Suprapubic skin (tissue), 3 donors: ENCODE data around the gene TGM6.

ENCODE experiments used
- CTCF ChIP-seq, 2 donors: fragments of 200-600 bp in 1 of 2; fragments of 450-650 bp in 1 of 2; sonication (generic) in 1 of 2; IDR thresholded peaks; one replicate each; pipeline ENCODE4 v1.5.1; 2016 to 2019; ENCODE audit warnings: antibody characterized with exemption in 2 of 2, mild to moderate bottlenecking in 1 of 2, moderate library complexity in 1 of 2
- POLR2A ChIP-seq, 2 donors: fragments of 450-650 bp; IDR thresholded peaks; one replicate each; pipeline ENCODE4 v1.6.1; 2017; ENCODE audit warnings: antibody characterized with exemption in 2 of 2, mild to moderate bottlenecking in 2 of 2, moderate library complexity in 2 of 2

GRCh38 chr20:2405693-2406065, 25.0 kb downstream of the TGM6 start:
- no peak for TF ChIP-seq CTCF (IDR thresholded peaks at IDR 0.05)
- TF ChIP-seq POLR2A (IDR thresholded peaks at IDR 0.05) = no peak
